GM12878 (cell line): ENCODE data around the gene SMARCC2. TPM values are rescaled to one million over a fixed set of nuclear protein-coding genes. Genes with fewer than 3 reads are reported as not detected.

Source experiments
- ATAC-seq: fragments of 200-7000 bp; cut with Tn5 transposase; 3 replicates; pipeline ENCODE4 v1.9.1; 2020; ENCODE audit warnings: mild to moderate bottlenecking, moderate library complexity
- BruUV-seq: library from RNA; stranded (reverse); fragments of 400-500 nt; replicated peaks from 2 replicates; lab custom pipeline; 2021; lab: Mats Ljungman, UMichigan
- CTCF ChIA-PET: fragments of 300-600 bp; sonication (Branson Sonifier 250); formaldehyde crosslinking; extraction: SDS; loops from one replicate; lab custom pipeline; 2021; ENCODE audit warnings: inconsistent platforms; lab: Yijun Ruan, JAX
- POLR2A ChIA-PET: fragments of 350-600 bp; formaldehyde crosslinking; extraction: SDS; loops from one replicate; lab custom pipeline; 2021; ENCODE audit warnings: inconsistent platforms; lab: Charles Lee
- RAD21 ChIA-PET: fragments of 300-600 bp; sonication (Branson Sonifier 250); formaldehyde crosslinking; loops from one replicate; lab custom pipeline; 2023; ENCODE audit warnings: antibody characterized with exemption; ENCODE audit not compliant: unreplicated experiment; lab: Charles Lee
- SMC1A ChIA-PET: fragments of 300-600 bp; sonication (Branson Sonifier 250); formaldehyde crosslinking; loops from one replicate; lab custom pipeline; 2023; ENCODE audit not compliant: unreplicated experiment, uncharacterized antibody; lab: Charles Lee
- DNase-seq: peaks from one replicate; pipeline ENCODE4 v3.0.0-alpha.2; 2011; ENCODE audit warnings: low read depth, low spot score
- FAIRE-seq: peaks from 3 replicates; lab custom pipeline; 2011; peaks lifted over from hg19 to GRCh38; lab: Jason Lieb, UNC
- H2AFZ ChIP-seq: 2 replicates; pipeline ENCODE4 v1.6.0; 2011; ENCODE audit warnings: low read depth, low read length, control low read depth; ENCODE audit not compliant: control insufficient read depth
- H3K27ac ChIP-seq: 2 replicates; pipeline ENCODE4 v1.5.1; 2011; ENCODE audit warnings: control low read depth; ENCODE audit not compliant: control insufficient read depth, insufficient read depth
- H3K27me3 ChIP-seq, 2 experiments: replicated peaks in 1 of 2; 2 replicates each; pipeline versions ENCODE4 v1.6.0 to v1.6.1; 2011; ENCODE audit warnings: low read length in 1 of 2; ENCODE audit not compliant: control insufficient read depth in 2 of 2, insufficient read depth in 2 of 2
- H3K36me3 ChIP-seq, 2 experiments: 2 replicates each; pipeline ENCODE4 v1.5.1; 2011; ENCODE audit warnings: low read length in 1 of 2; ENCODE audit not compliant: control insufficient read depth in 2 of 2, insufficient read depth in 2 of 2
- H3K4me1 ChIP-seq: 2 replicates; pipeline ENCODE4 v1.6.1; 2011; ENCODE audit warnings: mild to moderate bottlenecking, low read length, moderate library complexity, mixed read lengths; ENCODE audit not compliant: control insufficient read depth, insufficient read depth
- H3K4me2 ChIP-seq: 2 replicates; pipeline ENCODE4 v1.6.0; 2011; ENCODE audit warnings: control low read depth; ENCODE audit not compliant: control insufficient read depth, insufficient read depth
- H3K4me3 ChIP-seq: fragments of 200-600 bp; sonication (generic); 2 replicates; pipeline ENCODE4 v1.5.1; 2016
- H3K79me2 ChIP-seq: 2 replicates; pipeline ENCODE4 v1.6.0; 2011; ENCODE audit warnings: low read length; ENCODE audit not compliant: control insufficient read depth, insufficient read depth
- H3K9ac ChIP-seq: 2 replicates; pipeline ENCODE4 v1.8.0; 2011; ENCODE audit warnings: low read length, control low read depth, mixed read lengths; ENCODE audit not compliant: control insufficient read depth, insufficient read depth
- H3K9me3 ChIP-seq: replicated peaks from 3 replicates; pipeline ENCODE4 v1.5.1; 2011; ENCODE audit warnings: mild to moderate bottlenecking, low read length; ENCODE audit not compliant: control insufficient read depth, insufficient read depth
- H4K20me1 ChIP-seq: 2 replicates; pipeline ENCODE4 v1.6.0; 2011; ENCODE audit not compliant: control insufficient read depth, insufficient read depth
- NR2F1 ChIP-seq: fragments of 450-650 bp; conservative IDR thresholded peaks from 2 replicates; pipeline ENCODE4 v1.6.1; 2017; ENCODE audit warnings: mild to moderate bottlenecking
- SMC3 ChIP-seq: IDR thresholded peaks from 2 replicates; pipeline ENCODE4 v1.6.1; 2011; ENCODE audit warnings: low read length, improper control_type of control experiment, borderline replicate concordance
- SREBF2 ChIP-seq: IDR thresholded peaks from 2 replicates; pipeline ENCODE4 v1.6.1; 2012; ENCODE audit warnings: mild to moderate bottlenecking, low read length
- ZBTB11 ChIP-seq: fragments of 450-650 bp; formaldehyde crosslinking; IDR thresholded peaks from 2 replicates; pipeline ENCODE4 v1.5.0; 2022; ENCODE audit warnings: mild to moderate bottlenecking, missing genetic modification characterization
- WGBS: methylation state at CpG from one replicate; pipeline ENCODE4 v1.1.6; 2016; ENCODE audit warnings: low lambda C conversion rate; ENCODE audit not compliant: insufficient replicate concordance, insufficient coverage; ENCODE audit errors: missing lambda C conversion rate; 5-methylcytosine and 5-hydroxymethylcytosine counted together
- in situ Hi-C: fragments of 300-500 bp; cut with MboI; formaldehyde crosslinking; loops from 9 replicates; pipeline ENCODE4 v1.14.3; 2018; ENCODE audit warnings: mixed read lengths
- intact Hi-C: fragments of 100-400 bp; cut with micrococcal nuclease; formaldehyde crosslinking; loops from one replicate; pipeline ENCODE4 v1.14.2; 2022; ENCODE audit not compliant: unreplicated experiment
- polyA plus RNA-seq, 11 experiments: library from polyadenylated mRNA; depleted of rRNA in 4 of 11; unstranded in 6 of 11; stranded (reverse) in 5 of 11; fragments of >200 nt; fragmentation: Nextera tagmentation in 4 of 11; fragmentation: Illumina TruSeq in 1 of 11; extraction: Ambion mirVana in 4 of 11; extraction: Trizol in 1 of 11; gene quantifications; 1 replicate in 1 of 11; 2 replicates in 10 of 11; pipeline versions ENCODE4 v1.2.1 to v1.2.3, GENCODE V29; 2011 to 2016; ENCODE audit warnings: inconsistent platforms in 2 of 11, missing spikeins in 2 of 11, low read depth in 1 of 11
- total RNA-seq, 4 experiments: library from RNA; depleted of rRNA in 3 of 4; stranded (reverse); fragments of >200 nt in 3 of 4; fragmentation: Illumina TruSeq in 1 of 4; extraction: Trizol in 1 of 4; gene quantifications; 2 replicates each; pipeline versions ENCODE4 v1.2.1 to v1.2.3, GENCODE V29; 2013 to 2021

SMARCC2 gene
- total and polyA plus RNA-seq, 10 of the 15 experiments (the other 5 are each of a cell fraction or from before 2014, with no cell fraction given) = 13.6 to 71.2 (median 42.3) TPM

DNA sequence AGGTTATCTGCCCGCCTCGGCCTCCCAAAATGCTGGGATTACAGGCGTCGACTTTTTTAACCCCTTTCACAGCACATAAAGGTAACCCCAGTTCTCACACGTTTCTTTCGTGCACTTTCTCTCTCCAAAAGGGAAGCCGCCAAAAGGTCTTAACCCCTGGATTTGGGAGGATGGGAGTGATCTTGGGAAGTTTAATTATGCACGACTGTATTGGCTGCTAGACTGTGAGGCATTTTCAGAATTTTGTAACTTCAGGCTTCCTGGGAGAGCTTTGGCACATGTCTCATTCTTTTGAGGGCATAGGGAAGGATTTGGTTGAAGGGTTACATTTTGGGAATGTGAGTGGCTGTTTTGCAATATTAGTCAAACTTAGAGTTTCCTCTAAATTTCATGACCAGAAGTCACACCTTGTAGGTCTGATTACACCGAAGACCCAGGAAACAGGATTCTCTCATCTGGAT, 1.4 kb upstream of the SMARCC2 start:
- ChIA-PET CTCF (interaction anchor here (1.0 to 8.9 kb wide), 13 partner anchors 11 to 283 kb away, joined by 3 to 129 read pairs (median 6); partner anchors contain the start of genes ESYT1, MYL6, PA2G4 and RNF41), POLR2A (interaction anchor here (0.7 to 7.7 kb wide), 6 partner anchors 31 to 126 kb away, joined by 3 to 68 read pairs (median 28); partner anchors contain the start of genes ESYT1, MYL6, RNF41 and ZC3H10), RAD21 (interaction anchor here (0.6 to 4.6 kb wide), 7 partner anchors 12 to 453 kb away, joined by 3 to 98 read pairs (median 32); partner anchors contain the start of genes ESYT1, RNF41, STAT2 and ZC3H10), SMC1A (interaction anchor here (0.7 to 6.2 kb wide), 7 partner anchors 16 to 76 kb away, joined by 3 to 68 read pairs (median 11); partner anchors contain the start of genes ESYT1, RNF41 and ZC3H10)
- BruUV-seq = no TSS peak
- no peaks in the 10 kb centered on the region for H3K9me3 ChIP-seq
- no peak for FAIRE-seq
- peak overlapping the region; percentile 65 for H2AFZ ChIP-seq
- intact Hi-C loops (loop anchor here (1.0 to 10.0 kb wide), 3 partner anchors 64 to 404 kb away; no protein-coding TSS in a partner anchor), in situ Hi-C loops (loop anchor here (5.0 kb wide), 1 partner anchor 277 kb away; the partner anchor contains the start of gene SPRYD4)
- peak overlapping the region; percentile 91; the same call in 1 of the 2 replicates for H3K27ac ChIP-seq
- DNase-seq = no peak
- H3K9ac ChIP-seq = peak overlapping the region; percentile 87
- H3K4me3 ChIP-seq = peak overlapping the region; percentile 50; the same call in 1 of the 2 replicates
- 23% methylated on average over 9 of the region's 9 CpGs for WGBS
- 0 out of 2 replicates have a peak, but pooled peaks cover 4% of the 10 kb centered on the region for H3K4me1 ChIP-seq
- ATAC-seq = no peak
- H3K79me2 ChIP-seq = peaks cover 27% of the 10 kb centered on the region
- peak overlapping the region; percentile 99 for H3K4me2 ChIP-seq
- no peak for TF ChIP-seq SMC3
- no peak for TF ChIP-seq ZBTB11 (CRISPR knock-in tag)
- no peak for TF ChIP-seq NR2F1
- no peak for TF ChIP-seq SREBF2
- TF ChIP-seq, all 136 proteins: peak for 0
- no peaks in the 10 kb centered on the region for H3K27me3 ChIP-seq
- H4K20me1 ChIP-seq = no peaks in the 10 kb centered on the region; the same call in 1 of the 2 replicates
- no peaks in the 10 kb centered on the region for H3K36me3 ChIP-seq
